Mesendoderm (in vitro differentiated cells): ENCODE results near the gene FRMD3.

Source experiments
- DNase-seq: peaks from one replicate; pipeline ENCODE4 v3.0.0; 2013
- H2AK5ac ChIP-seq: 2 replicates; pipeline ENCODE4 v1.6.1; 2013; ENCODE audit warnings: low read length, inconsistent platforms
- H2BK120ac ChIP-seq: 2 replicates; pipeline ENCODE4 v1.6.1; 2013; ENCODE audit warnings: low read depth, mild to moderate bottlenecking, low read length, moderate library complexity, mixed read lengths
- H2BK15ac ChIP-seq: replicated peaks from 2 replicates; pipeline ENCODE4 v1.6.1; 2013; ENCODE audit warnings: low read depth, mild to moderate bottlenecking, moderate library complexity
- H2BK5ac ChIP-seq: 2 replicates; pipeline ENCODE4 v1.6.1; 2013; ENCODE audit warnings: low read length, inconsistent platforms
- H3K18ac ChIP-seq: 2 replicates; pipeline ENCODE4 v1.6.1; 2013; ENCODE audit warnings: mild to moderate bottlenecking, low read length, mixed read lengths
- H3K23ac ChIP-seq: one replicate; pipeline ENCODE4 v1.6.1; 2013; ENCODE audit warnings: low read length
- H3K27ac ChIP-seq: 2 replicates; pipeline ENCODE4 v1.5.1; 2013; ENCODE audit warnings: low read depth, mild to moderate bottlenecking, inconsistent platforms, low read length, moderate library complexity
- H3K27me3 ChIP-seq: 2 replicates; pipeline ENCODE4 v1.6.1; 2013; ENCODE audit warnings: low read length, control low read depth, mild to moderate bottlenecking, inconsistent platforms; ENCODE audit not compliant: insufficient read depth, poor library complexity
- H3K36me3 ChIP-seq: 2 replicates; pipeline ENCODE4 v1.6.1; 2013; ENCODE audit warnings: low read length, inconsistent platforms; ENCODE audit not compliant: control insufficient read depth, insufficient read depth
- H3K4ac ChIP-seq: one replicate; pipeline ENCODE4 v1.6.1; 2013; ENCODE audit warnings: low read depth, mild to moderate bottlenecking, low read length, moderate library complexity
- H3K4me1 ChIP-seq: 2 replicates; pipeline ENCODE4 v1.6.1; 2013; ENCODE audit warnings: low read depth, low read length, inconsistent platforms; ENCODE audit not compliant: control insufficient read depth
- H3K4me2 ChIP-seq: 2 replicates; pipeline ENCODE4 v1.6.1; 2013; ENCODE audit warnings: low read length
- H3K4me3 ChIP-seq: 2 replicates; pipeline ENCODE4 v1.5.1; 2013; ENCODE audit warnings: mild to moderate bottlenecking, low read length
- H3K56ac ChIP-seq: one replicate; pipeline ENCODE4 v1.6.1; 2013; ENCODE audit warnings: low read length
- H3K79me1 ChIP-seq: 2 replicates; pipeline ENCODE4 v1.6.1; 2013; ENCODE audit warnings: low read length, inconsistent platforms
- H3K79me2 ChIP-seq: 2 replicates; pipeline ENCODE4 v1.6.1; 2013; ENCODE audit warnings: mild to moderate bottlenecking, low read length; ENCODE audit not compliant: control insufficient read depth, insufficient read depth
- H3K9ac ChIP-seq: 2 replicates; pipeline ENCODE4 v1.6.1; 2013; ENCODE audit warnings: low read length, inconsistent platforms
- H4K5ac ChIP-seq: one replicate; pipeline ENCODE4 v1.6.1; 2013; ENCODE audit warnings: low read length
- H4K8ac ChIP-seq: one replicate; pipeline ENCODE4 v1.6.1; 2013; ENCODE audit warnings: low read depth, mild to moderate bottlenecking, control low read depth, low read length, moderate library complexity
- WGBS: extraction: QIAGEN DNeasy Blood & Tissue Kit; methylation state at CpG from one replicate; pipeline ENCODE4 v1.1.7; 2013; ENCODE audit warnings: low lambda C conversion rate, missing lambda C conversion rate; ENCODE audit not compliant: insufficient coverage; ENCODE audit errors: extremely low coverage; 5-methylcytosine and 5-hydroxymethylcytosine counted together

The FRMD3 gene

DNA sequence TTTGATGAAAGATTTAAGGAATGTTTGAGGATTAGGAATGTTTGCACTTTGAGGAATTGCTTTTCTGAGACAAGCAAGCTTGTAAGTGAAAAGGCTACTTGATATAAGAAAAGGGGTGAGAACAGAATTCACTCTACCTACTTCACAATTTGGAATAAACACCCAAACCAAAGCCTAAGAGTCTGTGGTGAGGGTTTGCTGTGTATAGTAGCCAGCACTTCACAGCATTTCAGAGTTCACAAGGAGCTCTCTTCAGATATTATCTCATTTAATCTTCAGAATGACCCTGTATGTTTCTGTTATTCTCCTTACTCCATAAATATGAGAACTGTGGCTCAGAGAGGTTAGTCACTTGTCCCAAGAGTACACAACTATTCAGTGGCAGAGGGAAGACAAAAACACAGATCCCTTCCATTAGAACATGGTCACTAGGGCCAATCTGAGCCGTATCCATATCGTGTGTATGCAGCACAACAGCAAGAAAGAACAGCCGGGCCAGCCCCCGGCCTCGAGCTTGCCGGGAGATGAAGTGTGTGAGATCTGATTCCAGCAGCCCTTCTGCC lies 92.4 kb downstream of the FRMD3 start:
- Histone ChIP-seq H3K23ac (no peak overlapping the region), H3K4me3 (no peak overlapping the region), H2BK5ac (no peak overlapping the region), H2BK15ac (no peak overlapping the region), H3K56ac (no peak overlapping the region), H3K9ac (no peak overlapping the region), H3K27me3 (no peaks in the 10 kb centered on the region), H3K27ac (no peak overlapping the region), H4K5ac (no peak overlapping the region), H3K4ac (no peak overlapping the region), H3K18ac (no peak overlapping the region), H3K79me2 (no peaks in the 10 kb centered on the region), H3K4me1 (no peaks in the 10 kb centered on the region), H3K79me1 (no peaks in the 10 kb centered on the region), H2BK120ac (no peak overlapping the region), H4K8ac (no peak overlapping the region), H2AK5ac (no peak overlapping the region), H3K4me2 (no peak overlapping the region), H3K36me3 (no peaks in the 10 kb centered on the region)
- WGBS: no CpG with 5 or more reads among the region's 6 CpGs
- DNase-seq: no peak

DNA sequence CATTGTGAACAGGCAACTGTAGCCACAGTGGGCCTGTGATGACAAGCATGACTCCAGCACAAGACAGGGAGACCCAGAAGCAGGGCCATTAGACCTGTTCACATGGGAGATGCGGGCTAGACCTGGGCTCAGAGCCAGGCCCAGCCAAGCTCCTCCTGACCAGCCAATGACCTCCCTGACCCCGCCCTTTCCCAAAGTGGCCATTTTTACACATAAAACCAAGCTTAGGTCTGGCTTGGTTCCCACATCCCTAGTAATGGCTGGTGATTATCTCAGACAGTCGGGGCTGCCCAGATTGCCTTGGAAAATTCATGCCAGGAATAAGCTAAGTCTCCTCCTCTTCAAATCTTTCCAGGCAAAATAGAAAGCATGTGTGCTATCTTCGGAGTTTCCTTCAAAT lies 94.1 kb downstream of the FRMD3 start:
- Histone ChIP-seq H3K4me1 (no peaks in the 10 kb centered on the region), H3K27ac (no peak overlapping the region), H3K4me2 (no peak overlapping the region), H3K56ac (no peak overlapping the region), H3K27me3 (no peaks in the 10 kb centered on the region), H3K23ac (no peak overlapping the region), H3K79me2 (no peaks in the 10 kb centered on the region), H2BK5ac (no peak overlapping the region), H2AK5ac (no peak overlapping the region), H3K18ac (no peak overlapping the region), H3K4me3 (no peak overlapping the region), H3K36me3 (no peaks in the 10 kb centered on the region), H3K9ac (no peak overlapping the region), H4K5ac (no peak overlapping the region), H2BK120ac (no peak overlapping the region), H3K79me1 (no peaks in the 10 kb centered on the region), H4K8ac (no peak overlapping the region), H3K4ac (no peak overlapping the region), H2BK15ac (no peak overlapping the region)
- WGBS: no CpG with 5 or more reads among the region's 4 CpGs
- no peak for DNase-seq

- Histone ChIP-seq H2BK15ac (no peak overlapping the region), H3K4me1 (no peaks in the 10 kb centered on the region), H4K5ac (no peak overlapping the region), H4K8ac (no peak overlapping the region), H3K4me2 (no peak overlapping the region), H3K4ac (no peak overlapping the region), H3K27ac (no peak overlapping the region), H3K56ac (no peak overlapping the region), H3K4me3 (no peak overlapping the region), H3K9ac (no peak overlapping the region), H3K36me3 (no peaks in the 10 kb centered on the region), H2AK5ac (no peak overlapping the region), H3K23ac (no peak overlapping the region), H2BK5ac (no peak overlapping the region), H3K18ac (no peak overlapping the region), H3K27me3 (no peaks in the 10 kb centered on the region), H3K79me2 (no peaks in the 10 kb centered on the region), H3K79me1 (no peaks in the 10 kb centered on the region), H2BK120ac (no peak overlapping the region)
- no peak for DNase-seq
- WGBS: no CpG with 5 or more reads among the region's 3 CpGs
These were observed 96.8 kb downstream of the FRMD3 start for GRCh38 chr9:83441390-83441789.

DNA sequence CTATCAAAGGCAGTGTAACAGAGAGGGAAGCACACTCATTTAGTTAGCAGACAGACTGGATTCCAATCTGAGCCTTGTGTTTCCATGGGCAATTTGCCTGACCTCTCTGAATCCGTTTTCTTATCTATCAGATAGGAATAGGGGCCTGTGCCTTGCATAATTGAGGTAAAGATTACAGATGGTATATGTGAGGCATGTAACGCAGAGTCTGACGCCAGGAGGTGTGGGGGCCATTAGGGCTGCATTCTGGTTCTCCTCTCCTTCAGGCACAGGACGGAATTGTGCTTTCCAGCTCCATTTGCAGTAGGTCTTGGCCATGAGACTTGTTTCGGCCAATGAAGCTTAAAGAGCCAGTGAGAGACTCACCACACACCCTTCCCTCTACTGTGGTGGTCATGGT lies 97.6 kb downstream of the FRMD3 start:
- no peak overlapping the region for H3K4me3 ChIP-seq
- no peak overlapping the region for H3K56ac ChIP-seq
- no peak overlapping the region for H3K23ac ChIP-seq
- no peaks in the 10 kb centered on the region for H3K4me1 ChIP-seq
- H3K36me3 ChIP-seq: no peaks in the 10 kb centered on the region
- no peaks in the 10 kb centered on the region for H3K79me1 ChIP-seq
- no peak overlapping the region for H3K4me2 ChIP-seq
- H4K8ac ChIP-seq: no peak overlapping the region
- no CpG with 5 or more reads among the region's 5 CpGs for WGBS
- H2BK15ac ChIP-seq: no peak overlapping the region
- no peaks in the 10 kb centered on the region for H3K27me3 ChIP-seq
- H2BK120ac ChIP-seq: no peak overlapping the region
- no peak overlapping the region for H3K4ac ChIP-seq
- H3K9ac ChIP-seq: no peak overlapping the region
- H3K18ac ChIP-seq: no peak overlapping the region
- DNase-seq: peak; percentile 60
- H3K79me2 ChIP-seq: no peaks in the 10 kb centered on the region
- H2AK5ac ChIP-seq: no peak overlapping the region
- no peak overlapping the region for H4K5ac ChIP-seq
- H2BK5ac ChIP-seq: no peak overlapping the region
- H3K27ac ChIP-seq: no peak overlapping the region

DNA sequence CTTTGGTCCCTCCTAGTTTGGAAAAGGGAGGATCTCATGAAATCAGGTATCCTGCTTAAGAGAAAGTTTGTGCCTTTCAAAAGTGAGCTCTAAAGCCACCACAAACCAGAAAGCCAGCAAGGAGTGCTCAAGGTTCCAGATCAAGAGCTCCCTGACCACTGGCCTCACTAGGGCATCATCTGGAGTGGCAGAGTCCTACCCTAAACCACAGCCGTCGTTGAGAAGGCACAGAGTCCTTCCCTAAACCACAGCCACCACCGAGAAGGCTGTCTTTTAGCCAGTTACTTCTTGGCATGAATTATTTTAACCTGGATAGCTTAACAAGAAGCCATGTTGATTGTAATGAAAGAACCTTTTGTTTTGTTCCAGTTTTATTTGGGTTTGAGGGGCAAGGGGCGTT lies 102.9 kb downstream of the FRMD3 start:
- Histone ChIP-seq H3K56ac (no peak overlapping the region), H3K4me3 (no peak overlapping the region), H2BK5ac (no peak overlapping the region), H3K79me1 (no peaks in the 10 kb centered on the region), H3K27me3 (no peaks in the 10 kb centered on the region), H3K9ac (no peak overlapping the region), H2BK15ac (no peak overlapping the region), H3K4ac (no peak overlapping the region), H2AK5ac (no peak overlapping the region), H3K4me1 (no peaks in the 10 kb centered on the region), H4K5ac (no peak overlapping the region), H3K36me3 (no peaks in the 10 kb centered on the region), H3K23ac (no peak overlapping the region), H3K4me2 (no peak overlapping the region), H3K27ac (no peak overlapping the region), H4K8ac (no peak overlapping the region), H2BK120ac (no peak overlapping the region), H3K79me2 (no peaks in the 10 kb centered on the region), H3K18ac (no peak overlapping the region)
- no peak for DNase-seq
- WGBS: no CpG with 5 or more reads among the region's 4 CpGs

DNA sequence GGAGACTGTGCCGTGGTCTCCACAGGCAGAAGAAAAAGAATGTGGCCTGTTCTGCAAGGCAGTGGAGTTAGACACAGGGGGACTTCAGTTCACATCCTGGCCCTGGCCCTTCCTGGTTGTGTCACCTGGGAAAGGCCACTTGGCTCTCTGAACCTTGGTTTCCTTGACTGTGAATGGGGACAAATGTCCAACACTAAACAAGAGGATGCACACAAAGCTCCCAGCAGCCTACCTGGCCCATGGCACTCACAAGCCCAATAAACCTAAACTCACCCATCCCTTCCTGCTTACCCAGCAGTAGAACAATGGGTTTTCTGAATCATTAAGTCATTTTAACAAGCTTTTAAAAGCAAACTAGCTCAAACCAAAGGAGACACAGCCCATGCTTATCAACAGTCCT lies 103.9 kb downstream of the FRMD3 start:
- Histone ChIP-seq H3K79me1 (no peaks in the 10 kb centered on the region), H3K27me3 (no peaks in the 10 kb centered on the region), H2AK5ac (no peak overlapping the region), H2BK5ac (no peak overlapping the region), H3K56ac (no peak overlapping the region), H3K9ac (no peak overlapping the region), H3K4me3 (no peak overlapping the region), H3K36me3 (no peaks in the 10 kb centered on the region), H3K18ac (no peak overlapping the region), H3K4me1 (no peaks in the 10 kb centered on the region), H3K79me2 (no peaks in the 10 kb centered on the region), H2BK15ac (no peak overlapping the region), H4K5ac (no peak overlapping the region), H3K4me2 (no peak overlapping the region), H3K4ac (no peak overlapping the region), H2BK120ac (no peak overlapping the region), H4K8ac (no peak overlapping the region), H3K23ac (no peak overlapping the region), H3K27ac (no peak overlapping the region)
- WGBS: no CpG with 5 or more reads among the region's 1 CpG
- DNase-seq: no peak
